ENCODE data around the gene SLC1A4.

- TF ChIP-seq CTCF (IDR thresholded peaks at IDR 0.05; ENCODE audit: low read length) (no peak), EZH2 (optimal IDR thresholded peaks at IDR 0.05; ENCODE audit: low read depth, low read length) (no peak), EZH2phosphoT487 (IDR thresholded peaks at IDR 0.05; ENCODE audit: low read length) (no peak)
These were observed 43.1 kb downstream of the SLC1A4 start for GRCh38 chr2:65032019-65032975.
